GM21529 (cell line): Measurements from ENCODE around the gene NCOA1.
"Not testable (repeated sequence)": the region's sequence is repeated elsewhere in the genome, so short reads cannot be mapped to it uniquely, and the experiment has no call there.

Source experiments
- ATAC-seq: cut with Tn5 transposase; IDR thresholded peaks from one replicate; pipeline ENCODE4 v1.9.1; 2021; ENCODE audit not compliant: unreplicated experiment

Gene NCOA1

GRCh38 chr2:24490690-24491541 lies at the start of gene NCOA1:
Gene NCOA1 (plus strand): TSS chr2:24491254. CDS start chr2:24658678, 167,424 bp downstream.
- ATAC-seq, result peak; percentile 70

GRCh38 chr2:24448797-24449196 lies 42.3 kb upstream of the NCOA1 start:
- ATAC-seq, result no peak

- no peak for ATAC-seq
These were observed 41.7 kb upstream of the NCOA1 start for GRCh38 chr2:24449344-24449743.

- ATAC-seq, result no peak
These were observed 39.1 kb upstream of the NCOA1 start for GRCh38 chr2:24451805-24452501.

GRCh38 chr2:24452502-24452885 lies 38.6 kb upstream of the NCOA1 start:
- no peak for ATAC-seq

GRCh38 chr2:24453379-24454073 lies 37.5 kb upstream of the NCOA1 start:
- no peak for ATAC-seq

- no peak for ATAC-seq
These were observed 36.8 kb upstream of the NCOA1 start for GRCh38 chr2:24454294-24454693.

- no peak for ATAC-seq
These were observed 34.2 kb upstream of the NCOA1 start for GRCh38 chr2:24456599-24457556.

- no peak for ATAC-seq
These were observed 33.2 kb upstream of the NCOA1 start for GRCh38 chr2:24457696-24458386.

- ATAC-seq, result no peak
These were observed 31.6 kb upstream of the NCOA1 start for GRCh38 chr2:24459224-24460161.

GRCh38 chr2:24461685-24462084 lies 29.4 kb upstream of the NCOA1 start:
- no peak for ATAC-seq

GRCh38 chr2:24463271-24463670 lies 27.8 kb upstream of the NCOA1 start:
- ATAC-seq, result no peak

- no peak for ATAC-seq
These were observed 23.9 kb upstream of the NCOA1 start for GRCh38 chr2:24466871-24467870.

GRCh38 chr2:24468453-24468852 lies 22.6 kb upstream of the NCOA1 start:
- not testable (repeated sequence) for ATAC-seq

GRCh38 chr2:24469148-24469650 lies 21.9 kb upstream of the NCOA1 start:
- no peak for ATAC-seq

- no peak for ATAC-seq
These were observed 19.4 kb upstream of the NCOA1 start for GRCh38 chr2:24471662-24472061.

GRCh38 chr2:24472416-24472815 lies 18.6 kb upstream of the NCOA1 start:
- no peak for ATAC-seq
